ENCODE data around the gene TAC3.

GRCh38 chr12:56978397-56979138 lies 37.8 kb downstream of the TAC3 start:
- no peak for TF ChIP-seq EP300 (IDR thresholded peaks at IDR 0.05; ENCODE audit: borderline replicate concordance)
- no peak for TF ChIP-seq USF1 (IDR thresholded peaks at IDR 0.05)
- TF ChIP-seq TAF1 (IDR thresholded peaks at IDR 0.05; ENCODE audit: low read depth): no peak
- no peak for TF ChIP-seq CEBPB (IDR thresholded peaks at IDR 0.05)
- no peak for TF ChIP-seq TEAD4 (IDR thresholded peaks at IDR 0.05)
- TF ChIP-seq RAD21 (IDR thresholded peaks at IDR 0.05; ENCODE audit: low read depth): no peak
- no peak for TF ChIP-seq TCF12 (IDR thresholded peaks at IDR 0.05; ENCODE audit: low read depth)
- no peak for TF ChIP-seq CREB1 (IDR thresholded peaks at IDR 0.05; ENCODE audit: low read depth)
- no peak for TF ChIP-seq NFIC (IDR thresholded peaks at IDR 0.05)
- TF ChIP-seq FOXM1 (IDR thresholded peaks at IDR 0.05; ENCODE audit: borderline replicate concordance, low read depth): no peak
- TF ChIP-seq REST (IDR thresholded peaks at IDR 0.05; ENCODE audit: low read depth): no peak

Data from Ishikawa (cell line).